GM10248 (cell line): ENCODE data around the gene PIP5K1B.

Experiments used
- CTCF ChIA-PET: fragments of 300-600 bp; sonication (Branson Sonifier 250); formaldehyde crosslinking; extraction: SDS; loops from one replicate; lab custom pipeline; 2021; ENCODE audit warnings: antibody characterized with exemption; lab: Yijun Ruan, JAX
- POLR2A ChIA-PET: fragments of 350-650 bp; sonication (Branson Sonifier 250); formaldehyde crosslinking; extraction: SDS; loops from one replicate; lab custom pipeline; 2020; ENCODE audit warnings: antibody characterized with exemption; lab: Yijun Ruan, JAX
- DNase-seq: peaks from one replicate; pipeline ENCODE4 v3.0.0; 2012; ENCODE audit errors: extremely low spot score
- TF ChIP-seq, protein P1 (sequence below): IDR thresholded peaks from 2 replicates; pipeline ENCODE4 v1.5.1; 2012; ENCODE audit warnings: mild to moderate bottlenecking, low read depth; ENCODE audit errors: extremely low read depth, missing control alignments, control extremely low read depth

The PIP5K1B gene

DNA sequence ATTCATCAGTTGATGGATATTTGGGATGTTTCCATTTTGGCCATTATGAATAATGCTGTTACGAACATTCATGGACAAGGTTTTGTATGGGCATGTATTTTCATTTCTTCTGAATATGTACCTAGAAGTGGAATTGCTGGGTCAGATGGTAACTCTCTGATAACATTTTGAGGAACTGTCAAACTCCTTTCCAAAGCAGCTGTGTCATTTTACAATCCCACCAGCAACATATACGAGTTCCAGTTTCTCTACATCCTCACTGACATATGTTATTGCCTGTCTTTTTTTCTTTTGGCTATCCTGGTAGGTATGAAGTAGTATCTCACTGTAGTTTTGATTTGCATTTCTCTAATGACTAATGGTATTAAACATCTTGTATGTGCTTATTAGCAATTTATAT, 222.1 kb downstream of the PIP5K1B start:
- TF ChIP-seq, protein P1, sequence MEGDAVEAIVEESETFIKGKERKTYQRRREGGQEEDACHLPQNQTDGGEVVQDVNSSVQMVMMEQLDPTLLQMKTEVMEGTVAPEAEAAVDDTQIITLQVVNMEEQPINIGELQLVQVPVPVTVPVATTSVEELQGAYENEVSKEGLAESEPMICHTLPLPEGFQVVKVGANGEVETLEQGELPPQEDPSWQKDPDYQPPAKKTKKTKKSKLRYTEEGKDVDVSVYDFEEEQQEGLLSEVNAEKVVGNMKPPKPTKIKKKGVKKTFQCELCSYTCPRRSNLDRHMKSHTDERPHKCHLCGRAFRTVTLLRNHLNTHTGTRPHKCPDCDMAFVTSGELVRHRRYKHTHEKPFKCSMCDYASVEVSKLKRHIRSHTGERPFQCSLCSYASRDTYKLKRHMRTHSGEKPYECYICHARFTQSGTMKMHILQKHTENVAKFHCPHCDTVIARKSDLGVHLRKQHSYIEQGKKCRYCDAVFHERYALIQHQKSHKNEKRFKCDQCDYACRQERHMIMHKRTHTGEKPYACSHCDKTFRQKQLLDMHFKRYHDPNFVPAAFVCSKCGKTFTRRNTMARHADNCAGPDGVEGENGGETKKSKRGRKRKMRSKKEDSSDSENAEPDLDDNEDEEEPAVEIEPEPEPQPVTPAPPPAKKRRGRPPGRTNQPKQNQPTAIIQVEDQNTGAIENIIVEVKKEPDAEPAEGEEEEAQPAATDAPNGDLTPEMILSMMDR: no peak
- no peak for DNase-seq
- CTCF ChIA-PET: no interaction called here
- POLR2A ChIA-PET: no interaction called here

DNA sequence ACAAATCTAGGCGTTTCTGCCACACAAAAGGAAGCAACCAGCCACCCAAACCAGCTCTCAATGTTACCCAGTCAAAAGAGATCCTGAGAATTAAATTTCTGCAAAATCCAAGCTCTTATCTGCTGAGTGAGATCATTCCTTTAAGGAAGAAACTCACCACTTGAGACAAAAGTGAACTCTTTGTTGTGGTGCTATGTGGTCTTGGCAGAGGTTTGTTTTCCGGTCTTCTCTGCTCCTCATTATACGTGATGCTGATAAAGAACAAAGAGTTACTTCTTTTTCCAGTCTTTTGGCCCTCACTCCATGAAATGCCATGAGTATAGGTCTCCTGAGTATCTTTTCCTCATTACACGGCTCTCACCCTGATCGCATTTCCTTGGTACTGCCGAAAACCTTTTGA, 226.8 kb downstream of the PIP5K1B start:
- POLR2A ChIA-PET: no interaction called here
- CTCF ChIA-PET: interaction anchor here (1.1 to 1.3 kb wide), 2 partner anchors 19 to 28 kb away, joined by 3 to 4 read pairs; no protein-coding TSS in a partner anchor
- TF ChIP-seq, protein P1: no peak
- no peak for DNase-seq

DNA sequence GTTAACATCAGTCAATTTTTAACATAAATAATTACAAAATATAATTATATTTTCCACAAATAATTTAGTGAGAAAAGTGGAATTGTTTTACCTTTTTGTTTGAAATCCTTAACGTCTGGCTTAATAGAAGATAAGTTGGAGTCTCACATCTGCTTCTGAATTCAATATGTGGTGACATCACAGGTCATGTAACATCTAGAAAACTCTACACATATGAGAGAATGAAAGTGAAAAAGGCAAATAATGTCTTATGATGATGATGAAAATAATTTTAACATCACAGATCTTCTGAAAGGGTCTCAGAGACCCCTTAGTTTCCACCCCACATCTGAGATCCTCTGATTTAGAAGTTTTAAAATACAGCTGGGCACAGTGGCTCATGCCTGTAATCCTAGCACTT, 227.4 kb downstream of the PIP5K1B start:
- ChIA-PET CTCF (interaction anchor here (1.1 kb wide), 1 partner anchor 20 kb away, joined by 3 read pairs; no protein-coding TSS in a partner anchor), POLR2A (no interaction called here)
- DNase-seq: no peak
- TF ChIP-seq, protein P1: no peak

DNA sequence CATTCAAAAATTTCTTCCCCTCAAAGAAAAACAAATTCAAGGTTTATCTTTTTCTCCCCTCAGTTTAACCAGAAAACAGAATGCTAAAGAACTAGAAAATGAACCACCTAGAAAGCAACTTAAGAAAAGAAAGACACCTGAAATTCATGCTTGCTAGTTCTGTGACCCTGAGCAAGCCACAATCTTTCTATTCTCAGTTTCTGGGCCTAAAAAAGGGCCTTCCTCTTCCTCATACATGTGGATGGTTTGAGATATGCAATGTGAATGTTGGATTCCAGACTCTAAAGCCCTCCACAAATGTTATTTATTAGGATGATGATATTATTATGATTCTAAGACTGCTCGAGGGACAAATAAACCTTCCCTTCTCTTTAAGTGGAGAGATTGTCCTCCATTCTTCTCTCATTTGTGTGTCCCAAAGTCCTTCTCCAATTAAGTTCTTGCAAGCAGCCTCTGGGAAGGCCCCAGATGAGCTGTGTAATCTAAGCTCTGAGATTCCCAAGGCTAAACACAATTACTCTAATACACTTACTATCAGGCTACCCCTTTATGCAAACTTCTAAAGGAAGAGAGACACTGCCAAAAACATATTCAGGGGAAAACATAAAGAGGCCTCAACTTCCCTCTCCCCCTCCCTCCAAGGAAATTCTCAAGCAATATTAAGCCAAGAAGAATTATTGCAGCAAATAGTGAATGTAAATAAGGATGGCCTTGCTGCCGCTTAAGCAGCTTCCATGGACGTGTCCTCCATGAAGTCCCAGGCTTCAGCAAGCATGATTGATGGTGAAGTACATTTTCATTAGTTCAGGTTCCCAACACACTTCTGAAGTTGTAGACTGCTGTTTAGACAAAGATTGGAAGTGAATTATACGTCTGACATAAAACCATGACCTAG, 228.6 kb downstream of the PIP5K1B start:
- peak; percentile 42 for DNase-seq
- ChIA-PET POLR2A (no interaction called here), CTCF (interaction anchor here (0.9 to 1.9 kb wide), 5 partner anchors 13 to 66 kb away, joined by 3 to 6 read pairs (median 4); no protein-coding TSS in a partner anchor)
- TF ChIP-seq, protein P1: no peak

DNA sequence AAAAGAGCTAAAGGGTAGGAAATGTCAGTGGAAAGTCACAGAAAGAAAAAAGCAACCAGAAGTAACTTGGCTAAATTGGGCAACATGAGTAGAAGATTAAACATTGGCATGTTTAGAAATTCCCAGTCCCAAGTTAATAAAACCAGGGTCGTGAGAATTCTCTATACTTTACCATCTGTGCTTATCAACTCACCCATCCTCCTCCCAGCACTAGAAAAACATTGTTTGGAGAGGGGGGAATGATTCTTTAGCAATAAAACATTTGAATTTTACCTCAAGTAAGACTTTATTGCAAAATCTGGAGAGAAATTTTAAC, 229.2 kb downstream of the PIP5K1B start:
- ChIA-PET CTCF (interaction anchor here (0.9 to 1.9 kb wide), 5 partner anchors 12 to 65 kb away, joined by 3 to 6 read pairs (median 4); no protein-coding TSS in a partner anchor), POLR2A (no interaction called here)
- no peak for DNase-seq
- TF ChIP-seq, protein P1: no peak

DNA sequence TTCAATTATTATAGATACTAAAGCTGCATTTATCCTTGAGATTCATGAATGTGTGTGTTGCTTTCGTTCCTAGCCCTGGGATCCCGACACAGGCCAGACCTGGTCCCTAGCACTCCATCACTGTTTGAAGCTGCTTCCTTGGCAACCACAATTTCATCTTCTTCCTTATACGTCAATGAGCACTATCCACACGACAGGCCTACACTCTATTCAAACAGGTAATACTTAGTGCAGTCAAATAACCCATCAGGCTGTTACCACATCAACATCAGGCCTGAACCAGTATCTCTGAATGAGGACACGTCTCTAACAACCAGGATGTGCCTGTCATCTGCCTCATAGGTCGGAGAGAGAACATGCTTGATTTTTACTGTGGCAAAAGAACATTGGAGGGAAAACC, 235.5 kb downstream of the PIP5K1B start:
- CTCF ChIA-PET: interaction anchor here (0.8 to 3.3 kb wide), 3 partner anchors 9 to 63 kb away, joined by 3 to 12 read pairs (median 3); no protein-coding TSS in a partner anchor
- POLR2A ChIA-PET: no interaction called here
- DNase-seq: no peak
- TF ChIP-seq, protein P1: no peak
